Fibroblast of lung (primary cell): ENCODE measurements around the gene PTRH2. TPM values are rescaled to one million over a fixed set of nuclear protein-coding genes. Genes with fewer than 3 reads are reported as not detected.

Experiments used
- DNase-seq, 2 donors: peaks; one replicate each; pipeline versions ENCODE4 v3.0.0 to v3.0.0-alpha.2; 2010; ENCODE audit warnings: low read depth in 2 of 2
- H2AFZ ChIP-seq: 2 replicates; pipeline ENCODE4 v1.5.1; 2012; ENCODE audit warnings: low read length, control low read depth, inconsistent platforms
- H3K27ac ChIP-seq: 2 replicates; pipeline ENCODE4 v1.5.1; 2011; ENCODE audit warnings: low read length, control low read depth; ENCODE audit not compliant: insufficient read depth
- H3K27me3 ChIP-seq: 2 replicates; pipeline ENCODE4 v1.5.1; 2011; ENCODE audit warnings: mild to moderate bottlenecking, low read length; ENCODE audit not compliant: control insufficient read depth, insufficient read depth
- H3K36me3 ChIP-seq: 2 replicates; pipeline ENCODE4 v1.5.1; 2011; ENCODE audit warnings: low read length; ENCODE audit not compliant: control insufficient read depth, insufficient read depth
- H3K4me1 ChIP-seq: 2 replicates; pipeline ENCODE4 v1.5.1; 2011; ENCODE audit warnings: low read length; ENCODE audit not compliant: control insufficient read depth, insufficient read depth; ENCODE audit errors: extremely low read depth
- H3K4me2 ChIP-seq: 2 replicates; pipeline ENCODE4 v1.5.1; 2011; ENCODE audit warnings: low read length, control low read depth; ENCODE audit not compliant: insufficient read depth; ENCODE audit errors: extremely low read depth
- H3K4me3 ChIP-seq, 4 experiments: fragments of 200-600 bp in 1 of 4; sonication (generic) in 1 of 4; replicated peaks in 1 of 4; 2 replicates each; pipeline ENCODE4 v1.5.1; 2011 to 2016; ENCODE audit warnings: low read length in 4 of 4, low read depth in 3 of 4, mild to moderate bottlenecking in 3 of 4, control low read depth in 2 of 4, inconsistent platforms in 1 of 4, mixed read lengths in 1 of 4; ENCODE audit not compliant: insufficient read depth in 1 of 4; ENCODE audit errors: control extremely low read depth in 1 of 4
- H3K79me2 ChIP-seq: 2 replicates; pipeline ENCODE4 v1.5.1; 2012; ENCODE audit warnings: mild to moderate bottlenecking, low read length, inconsistent platforms; ENCODE audit not compliant: control insufficient read depth, insufficient read depth
- H3K9ac ChIP-seq: 2 replicates; pipeline ENCODE4 v1.5.1; 2011; ENCODE audit warnings: mild to moderate bottlenecking, low read length, control low read depth; ENCODE audit not compliant: insufficient read depth
- H3K9me3 ChIP-seq: 2 replicates; pipeline ENCODE4 v1.5.1; 2012; ENCODE audit warnings: low read depth, low read length; ENCODE audit not compliant: control insufficient read depth, insufficient read depth
- H4K20me1 ChIP-seq: 2 replicates; pipeline ENCODE4 v1.5.1; 2011; ENCODE audit warnings: low read length; ENCODE audit not compliant: control insufficient read depth, insufficient read depth; ENCODE audit errors: extremely low read depth
- CTCF ChIP-seq, 2 donors: IDR thresholded peaks in 1 of 2; conservative IDR thresholded peaks in 1 of 2; 1 replicate in 1 of 2; 2 replicates in 1 of 2; pipeline ENCODE4 v1.5.1; 2011 to 2012; ENCODE audit warnings: low read length in 2 of 2, control low read depth in 1 of 2, inconsistent platforms in 1 of 2, low read depth in 1 of 2, mild to moderate bottlenecking in 1 of 2
- EZH2 ChIP-seq: IDR thresholded peaks from 2 replicates; pipeline ENCODE4 v1.5.1; 2012; ENCODE audit warnings: low read length, control low read depth, mild to moderate bottlenecking; ENCODE audit errors: missing control alignments
- polyA plus RNA-seq, 2 donors: library from polyadenylated mRNA; depleted of rRNA in 1 of 2; stranded (reverse) in 1 of 2; unstranded in 1 of 2; fragments of >200 nt; gene quantifications; 2 replicates each; pipeline ENCODE4 v1.2.1, GENCODE V29; 2011 to 2012; ENCODE audit warnings: missing spikeins in 1 of 2
- total RNA-seq: library from RNA; depleted of rRNA; stranded (reverse); fragments of >200 nt; gene quantifications from 2 replicates; pipeline ENCODE4 v1.2.1, GENCODE V29; 2014

Gene PTRH2
- total and polyA plus RNA-seq, 2 donors (not counting 1 experiment from before 2014, with no cell fraction given), result 26.3 to 60.5 TPM

- H3K27ac ChIP-seq, result no peak overlapping the region
- no peaks in the 10 kb centered on the region for H3K27me3 ChIP-seq
- no peaks in the 10 kb centered on the region for H3K36me3 ChIP-seq
- H4K20me1 ChIP-seq, result no peaks in the 10 kb centered on the region
- no peaks in the 10 kb centered on the region for H3K9me3 ChIP-seq
- no peak overlapping the region for H3K4me2 ChIP-seq
- no peak overlapping the region for H2AFZ ChIP-seq
- DNase-seq, result peak; percentile 58 to 81
- no peaks in the 10 kb centered on the region for H3K4me1 ChIP-seq
- no peaks in the 10 kb centered on the region for H3K79me2 ChIP-seq
- H3K4me3 ChIP-seq, result no peak overlapping the region
- TF ChIP-seq CTCF (conservative IDR thresholded peaks at IDR 0.05 in 1 of 2, IDR thresholded peaks at IDR 0.05 in 1 of 2; ENCODE audit: low read depth in 1 of 2, low read length in 2 of 2) (peak in 1 of 2 donors; percentile 58), EZH2 (no peak)
- no peak overlapping the region for H3K9ac ChIP-seq
Measured at GRCh38 chr17:59746849-59747445, 39.7 kb upstream of the PTRH2 start.

GRCh38 chr17:59745040-59745439 is 37.8 kb upstream of the PTRH2 start:
- TF ChIP-seq CTCF (conservative IDR thresholded peaks at IDR 0.05 in 1 of 2, IDR thresholded peaks at IDR 0.05 in 1 of 2; ENCODE audit: low read depth in 1 of 2, low read length in 2 of 2), result no peak
- TF ChIP-seq EZH2, result no peak
- Histone ChIP-seq H3K4me2 (no peak overlapping the region), H3K27ac (no peak overlapping the region), H3K9me3 (no peaks in the 10 kb centered on the region), H3K36me3 (no peaks in the 10 kb centered on the region), H4K20me1 (no peaks in the 10 kb centered on the region), H2AFZ (no peak overlapping the region), H3K4me3 (no peak overlapping the region), H3K27me3 (no peaks in the 10 kb centered on the region), H3K4me1 (no peaks in the 10 kb centered on the region), H3K9ac (no peak overlapping the region), H3K79me2 (no peaks in the 10 kb centered on the region)
- DNase-seq, result no peak

GRCh38 chr17:59743842-59744241 is 36.6 kb upstream of the PTRH2 start:
- Histone ChIP-seq H3K4me2 (no peak overlapping the region), H3K79me2 (no peaks in the 10 kb centered on the region), H3K9ac (no peak overlapping the region), H3K4me1 (no peaks in the 10 kb centered on the region), H3K27ac (no peak overlapping the region), H3K27me3 (no peaks in the 10 kb centered on the region), H3K36me3 (no peaks in the 10 kb centered on the region), H3K4me3 (no peak overlapping the region), H3K9me3 (no peaks in the 10 kb centered on the region), H4K20me1 (no peaks in the 10 kb centered on the region), H2AFZ (no peak overlapping the region)
- no peak for TF ChIP-seq EZH2
- no peak for TF ChIP-seq CTCF (conservative IDR thresholded peaks at IDR 0.05 in 1 of 2, IDR thresholded peaks at IDR 0.05 in 1 of 2; ENCODE audit: low read depth in 1 of 2, low read length in 2 of 2)
- DNase-seq, result no peak
